ENCODE measurements around the gene OR11G2.
"Not testable (repeated sequence)": the region's sequence is repeated elsewhere in the genome, so short reads cannot be mapped to it uniquely, and the experiment has no call there.

OR11G2 gene

DNA sequence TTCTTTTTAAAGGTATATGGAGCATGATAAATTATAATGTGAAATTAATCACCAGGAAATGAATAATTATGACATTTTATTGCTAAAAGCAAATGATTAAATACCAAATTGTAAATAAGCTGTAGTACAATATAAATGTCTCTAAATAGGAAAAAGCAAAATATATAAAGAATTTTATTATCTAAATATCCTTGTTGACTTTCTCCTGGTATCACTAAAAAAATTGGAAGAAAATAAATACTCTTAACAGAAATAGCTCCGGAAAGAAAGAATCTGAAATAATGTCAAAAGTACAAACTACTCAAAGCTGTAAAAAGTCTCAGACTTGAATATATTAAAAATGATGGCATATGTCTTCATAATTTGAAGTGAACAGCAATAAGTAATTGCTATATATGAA, 38.0 kb downstream of the OR11G2 start, which contains the start of gene OR11H7:
Gene OR11H7 (plus strand): TSS at position 301 of the 400 bp plus-strand sequence.
- TF ChIP-seq CTCF (IDR thresholded peaks at IDR 0.05; ENCODE audit: low read length) (no peak), EZH2phosphoT487 (IDR thresholded peaks at IDR 0.05; ENCODE audit: low read length) (no peak), EZH2 (optimal IDR thresholded peaks at IDR 0.05; ENCODE audit: low read depth, low read length) (no peak)
- no peaks in the 10 kb centered on the region for H3K9me3 ChIP-seq (replicated peaks; ENCODE audit: insufficient read depth, low read length)
- H3F3A ChIP-seq (ENCODE audit: insufficient read depth, low read length), result no peaks in the 10 kb centered on the region
- H3K9me2 ChIP-seq (replicated peaks; ENCODE audit: insufficient read depth, low read length), result no peaks in the 10 kb centered on the region
- no peak within 1 kb of the TSS for H3K27ac ChIP-seq (ENCODE audit: low read length)
- H2AFZ ChIP-seq (ENCODE audit: low read length), result no peak within 1 kb of the TSS
- no peaks in the 10 kb centered on the region for H3K36me3 ChIP-seq (replicated peaks; ENCODE audit: insufficient read depth, low read length)
- no peaks in the 10 kb centered on the region for H3K79me2 ChIP-seq (ENCODE audit: low read length)
- no peaks in the 10 kb centered on the region for H3K27me3 ChIP-seq (replicated peaks; ENCODE audit: insufficient read depth, low read length)
- no peak within 1 kb of the TSS for H3K4me3 ChIP-seq (ENCODE audit: low read length)
- no peak within 1 kb of the TSS for H3K4me2 ChIP-seq (ENCODE audit: low read depth, low read length)
- H3K4me1 ChIP-seq (ENCODE audit: low read length), result no peaks in the 10 kb centered on the region
- H4K20me1 ChIP-seq (ENCODE audit: insufficient read depth, low read length), result no peaks in the 10 kb centered on the region
- H3K9ac ChIP-seq (ENCODE audit: low read length), result no peak within 1 kb of the TSS
- no peak for DNase-seq

- not testable (repeated sequence) for H3K4me3 ChIP-seq (ENCODE audit: low read length); H3K79me2 ChIP-seq (ENCODE audit: low read length); H3K27me3 ChIP-seq (replicated peaks; ENCODE audit: insufficient read depth, low read length); H3K4me1 ChIP-seq (ENCODE audit: low read length); H2AFZ ChIP-seq (ENCODE audit: low read length); H3K9me2 ChIP-seq (replicated peaks; ENCODE audit: insufficient read depth, low read length); DNase-seq; H3K36me3 ChIP-seq (replicated peaks; ENCODE audit: insufficient read depth, low read length); H3K9ac ChIP-seq (ENCODE audit: low read length); H3K27ac ChIP-seq (ENCODE audit: low read length); H3K9me3 ChIP-seq (replicated peaks; ENCODE audit: insufficient read depth, low read length); H3K4me2 ChIP-seq (ENCODE audit: low read depth, low read length); H3F3A ChIP-seq (ENCODE audit: insufficient read depth, low read length); H4K20me1 ChIP-seq (ENCODE audit: insufficient read depth, low read length)
These were observed 44.7 kb downstream of the OR11G2 start for GRCh38 chr14:20235415-20235814.

GRCh38 chr14:20247646-20248246, 57.0 kb downstream of the OR11G2 start:
- Histone ChIP-seq H3K9me2 (replicated peaks; ENCODE audit: insufficient read depth, low read length) (no peaks in the 10 kb centered on the region), H3K4me3 (ENCODE audit: low read length) (no peak overlapping the region), H2AFZ (ENCODE audit: low read length) (no peak overlapping the region), H3K27ac (ENCODE audit: low read length) (no peak overlapping the region), H3K4me1 (ENCODE audit: low read length) (no peaks in the 10 kb centered on the region), H3K9ac (ENCODE audit: low read length) (no peak overlapping the region), H3K27me3 (replicated peaks; ENCODE audit: insufficient read depth, low read length) (no peaks in the 10 kb centered on the region), H3F3A (ENCODE audit: insufficient read depth, low read length) (no peaks in the 10 kb centered on the region), H4K20me1 (ENCODE audit: insufficient read depth, low read length) (no peaks in the 10 kb centered on the region), H3K36me3 (replicated peaks; ENCODE audit: insufficient read depth, low read length) (no peaks in the 10 kb centered on the region), H3K9me3 (replicated peaks; ENCODE audit: insufficient read depth, low read length) (no peaks in the 10 kb centered on the region), H3K79me2 (ENCODE audit: low read length) (no peaks in the 10 kb centered on the region), H3K4me2 (ENCODE audit: low read depth, low read length) (no peak overlapping the region)
- DNase-seq, result peak; percentile 25
- TF ChIP-seq CTCF (IDR thresholded peaks at IDR 0.05; ENCODE audit: low read length) (peak; percentile 46), EZH2 (optimal IDR thresholded peaks at IDR 0.05; ENCODE audit: low read depth, low read length) (no peak)

Data from MM.1S (cell line).